ENCODE results near the gene CREM. TPM values are rescaled to one million over a fixed set of nuclear protein-coding genes. Genes with fewer than 3 reads are reported as not detected.

CREM gene
- total and polyA plus RNA-seq, 2 donors: 38.0 to 82.2 TPM

GRCh38 chr10:35127289-35127891 lies 744 bp downstream of the CREM start:
- under 1% methylated on average over 56 of the region's 56 CpGs for WGBS
- Histone ChIP-seq H3K27ac (ENCODE audit: low read depth in 1 of 2, low read length in 1 of 2) (peak overlapping the region; percentile 94 to 98), H3K4me1 (ENCODE audit: control insufficient read depth in 2 of 2, insufficient read depth in 2 of 2, low read length in 2 of 2) (peaks cover 0 to 10% of the 10 kb centered on the region in 2 donors), H3K27me3 (ENCODE audit: control insufficient read depth in 2 of 2, insufficient read depth in 1 of 2, low read length in 1 of 2) (no peaks in the 10 kb centered on the region), H3K9me3 (ENCODE audit: control insufficient read depth in 2 of 2, insufficient read depth in 1 of 2, low read length in 1 of 2) (no peaks in the 10 kb centered on the region), H3K36me3 (ENCODE audit: control insufficient read depth in 2 of 2, insufficient read depth in 2 of 2, low read length in 1 of 2) (no peaks in the 10 kb centered on the region), H3K4me3 (ENCODE audit: low read length in 2 of 2) (peak overlapping the region; percentile 85 to 86)
- peak in 6 of 9 donors; percentile 26 to 71 (median 43) for DNase-seq (ENCODE audit: low read depth in 6 of 9, low spot score in 9 of 9)

- WGBS: 99% methylated on average over 1 of the region's 1 CpG
- Histone ChIP-seq H3K27ac (ENCODE audit: low read depth in 1 of 2, low read length in 1 of 2) (no peak overlapping the region), H3K27me3 (ENCODE audit: control insufficient read depth in 2 of 2, insufficient read depth in 1 of 2, low read length in 1 of 2) (no peaks in the 10 kb centered on the region), H3K36me3 (ENCODE audit: control insufficient read depth in 2 of 2, insufficient read depth in 2 of 2, low read length in 1 of 2) (no peaks in the 10 kb centered on the region), H3K4me1 (ENCODE audit: control insufficient read depth in 2 of 2, insufficient read depth in 2 of 2, low read length in 2 of 2) (peaks cover 0 to 10% of the 10 kb centered on the region in 2 donors), H3K4me3 (ENCODE audit: low read length in 2 of 2) (no peak overlapping the region), H3K9me3 (ENCODE audit: control insufficient read depth in 2 of 2, insufficient read depth in 1 of 2, low read length in 1 of 2) (no peaks in the 10 kb centered on the region)
- no peak for DNase-seq (ENCODE audit: low read depth in 6 of 9, low spot score in 9 of 9)
These were observed 2.6 kb downstream of the CREM start for GRCh38 chr10:35129185-35129674.

GRCh38 chr10:35130663-35131062 lies 4.0 kb downstream of the CREM start:
- Histone ChIP-seq H3K36me3 (ENCODE audit: control insufficient read depth in 2 of 2, insufficient read depth in 2 of 2, low read length in 1 of 2) (no peaks in the 10 kb centered on the region), H3K4me1 (ENCODE audit: control insufficient read depth in 2 of 2, insufficient read depth in 2 of 2, low read length in 2 of 2) (peaks cover 0 to 10% of the 10 kb centered on the region in 2 donors), H3K27ac (ENCODE audit: low read depth in 1 of 2, low read length in 1 of 2) (no peak overlapping the region), H3K27me3 (ENCODE audit: control insufficient read depth in 2 of 2, insufficient read depth in 1 of 2, low read length in 1 of 2) (no peaks in the 10 kb centered on the region), H3K4me3 (ENCODE audit: low read length in 2 of 2) (no peak overlapping the region), H3K9me3 (ENCODE audit: control insufficient read depth in 2 of 2, insufficient read depth in 1 of 2, low read length in 1 of 2) (no peaks in the 10 kb centered on the region)
- WGBS: 81% methylated on average over 4 of the region's 4 CpGs
- DNase-seq (ENCODE audit: low read depth in 6 of 9, low spot score in 9 of 9): no peak

- peaks cover 0 to 5% of the 10 kb centered on the region in 2 donors for H3K4me1 ChIP-seq (ENCODE audit: control insufficient read depth in 2 of 2, insufficient read depth in 2 of 2, low read length in 2 of 2)
- H3K27me3 ChIP-seq (ENCODE audit: control insufficient read depth in 2 of 2, insufficient read depth in 1 of 2, low read length in 1 of 2): no peaks in the 10 kb centered on the region
- no peak overlapping the region for H3K4me3 ChIP-seq (ENCODE audit: low read length in 2 of 2)
- no peaks in the 10 kb centered on the region for H3K36me3 ChIP-seq (ENCODE audit: control insufficient read depth in 2 of 2, insufficient read depth in 2 of 2, low read length in 1 of 2)
- no peak for DNase-seq (ENCODE audit: low read depth in 6 of 9, low spot score in 9 of 9)
- 98% methylated on average over 2 of the region's 2 CpGs for WGBS
- H3K9me3 ChIP-seq (ENCODE audit: control insufficient read depth in 2 of 2, insufficient read depth in 1 of 2, low read length in 1 of 2): no peaks in the 10 kb centered on the region
- no peak overlapping the region for H3K27ac ChIP-seq (ENCODE audit: low read depth in 1 of 2, low read length in 1 of 2)
These were observed 6.1 kb downstream of the CREM start for GRCh38 chr10:35132727-35133126.

- Histone ChIP-seq H3K27me3 (ENCODE audit: control insufficient read depth in 2 of 2, insufficient read depth in 1 of 2, low read length in 1 of 2) (no peaks in the 10 kb centered on the region), H3K9me3 (ENCODE audit: control insufficient read depth in 2 of 2, insufficient read depth in 1 of 2, low read length in 1 of 2) (no peaks in the 10 kb centered on the region), H3K27ac (ENCODE audit: low read depth in 1 of 2, low read length in 1 of 2) (no peak overlapping the region), H3K4me3 (ENCODE audit: low read length in 2 of 2) (no peak overlapping the region), H3K4me1 (ENCODE audit: control insufficient read depth in 2 of 2, insufficient read depth in 2 of 2, low read length in 2 of 2) (no peaks in the 10 kb centered on the region), H3K36me3 (ENCODE audit: control insufficient read depth in 2 of 2, insufficient read depth in 2 of 2, low read length in 1 of 2) (no peaks in the 10 kb centered on the region)
- no peak for DNase-seq (ENCODE audit: low read depth in 6 of 9, low spot score in 9 of 9)
- WGBS: 60% methylated on average over 1 of the region's 1 CpG
These were observed 6.9 kb downstream of the CREM start for GRCh38 chr10:35133586-35133985.

- Histone ChIP-seq H3K27me3 (ENCODE audit: control insufficient read depth in 2 of 2, insufficient read depth in 1 of 2, low read length in 1 of 2) (no peaks in the 10 kb centered on the region), H3K27ac (ENCODE audit: low read depth in 1 of 2, low read length in 1 of 2) (no peak overlapping the region), H3K4me1 (ENCODE audit: control insufficient read depth in 2 of 2, insufficient read depth in 2 of 2, low read length in 2 of 2) (no peaks in the 10 kb centered on the region), H3K36me3 (ENCODE audit: control insufficient read depth in 2 of 2, insufficient read depth in 2 of 2, low read length in 1 of 2) (no peaks in the 10 kb centered on the region), H3K9me3 (ENCODE audit: control insufficient read depth in 2 of 2, insufficient read depth in 1 of 2, low read length in 1 of 2) (no peaks in the 10 kb centered on the region), H3K4me3 (ENCODE audit: low read length in 2 of 2) (no peak overlapping the region)
- 93% methylated on average over 5 of the region's 5 CpGs for WGBS
- DNase-seq (ENCODE audit: low read depth in 6 of 9, low spot score in 9 of 9): no peak
These were observed 9.2 kb downstream of the CREM start for GRCh38 chr10:35135861-35136260.

GRCh38 chr10:35136263-35136815 lies 9.7 kb downstream of the CREM start:
- Histone ChIP-seq H3K27ac (ENCODE audit: low read depth in 1 of 2, low read length in 1 of 2) (no peak overlapping the region), H3K36me3 (ENCODE audit: control insufficient read depth in 2 of 2, insufficient read depth in 2 of 2, low read length in 1 of 2) (no peaks in the 10 kb centered on the region), H3K4me3 (ENCODE audit: low read length in 2 of 2) (no peak overlapping the region), H3K4me1 (ENCODE audit: control insufficient read depth in 2 of 2, insufficient read depth in 2 of 2, low read length in 2 of 2) (no peaks in the 10 kb centered on the region), H3K27me3 (ENCODE audit: control insufficient read depth in 2 of 2, insufficient read depth in 1 of 2, low read length in 1 of 2) (no peaks in the 10 kb centered on the region), H3K9me3 (ENCODE audit: control insufficient read depth in 2 of 2, insufficient read depth in 1 of 2, low read length in 1 of 2) (no peaks in the 10 kb centered on the region)
- WGBS: 96% methylated on average over 4 of the region's 4 CpGs
- DNase-seq (ENCODE audit: low read depth in 6 of 9, low spot score in 9 of 9): no peak

GRCh38 chr10:35140126-35140525 lies 13.5 kb downstream of the CREM start:
- no peak for DNase-seq (ENCODE audit: low read depth in 6 of 9, low spot score in 9 of 9)
- H3K4me1 ChIP-seq (ENCODE audit: control insufficient read depth in 2 of 2, insufficient read depth in 2 of 2, low read length in 2 of 2): no peaks in the 10 kb centered on the region
- no peaks in the 10 kb centered on the region for H3K9me3 ChIP-seq (ENCODE audit: control insufficient read depth in 2 of 2, insufficient read depth in 1 of 2, low read length in 1 of 2)
- H3K27ac ChIP-seq (ENCODE audit: low read depth in 1 of 2, low read length in 1 of 2): no peak overlapping the region
- no peak overlapping the region for H3K4me3 ChIP-seq (ENCODE audit: low read length in 2 of 2)
- no peaks in the 10 kb centered on the region for H3K36me3 ChIP-seq (ENCODE audit: control insufficient read depth in 2 of 2, insufficient read depth in 2 of 2, low read length in 1 of 2)
- no peaks in the 10 kb centered on the region for H3K27me3 ChIP-seq (ENCODE audit: control insufficient read depth in 2 of 2, insufficient read depth in 1 of 2, low read length in 1 of 2)
- over 99% methylated on average over 6 of the region's 6 CpGs for WGBS

GRCh38 chr10:35140727-35141126 lies 14.1 kb downstream of the CREM start:
- DNase-seq (ENCODE audit: low read depth in 6 of 9, low spot score in 9 of 9): no peak
- Histone ChIP-seq H3K36me3 (ENCODE audit: control insufficient read depth in 2 of 2, insufficient read depth in 2 of 2, low read length in 1 of 2) (no peaks in the 10 kb centered on the region), H3K4me1 (ENCODE audit: control insufficient read depth in 2 of 2, insufficient read depth in 2 of 2, low read length in 2 of 2) (no peaks in the 10 kb centered on the region), H3K27me3 (ENCODE audit: control insufficient read depth in 2 of 2, insufficient read depth in 1 of 2, low read length in 1 of 2) (no peaks in the 10 kb centered on the region), H3K4me3 (ENCODE audit: low read length in 2 of 2) (no peak overlapping the region), H3K9me3 (ENCODE audit: control insufficient read depth in 2 of 2, insufficient read depth in 1 of 2, low read length in 1 of 2) (no peaks in the 10 kb centered on the region), H3K27ac (ENCODE audit: low read depth in 1 of 2, low read length in 1 of 2) (no peak overlapping the region)
- whole genome bisulfite sequencing: 64% methylated on average over 3 of the region's 3 CpGs

Data from thymus (tissue), 11 donors.